CD14-positive monocyte (primary cell): ENCODE data around the gene IGF2R. TPM values are rescaled to one million over a fixed set of nuclear protein-coding genes. Genes with fewer than 3 reads are reported as not detected.

Source experiments
- DNase-seq, 3 donors: peaks; one replicate each; pipeline ENCODE4 v3.0.0-alpha.2; 2011 to 2022
- H2AFZ ChIP-seq: 2 replicates; pipeline ENCODE4 v1.6.0; 2012; ENCODE audit warnings: mild to moderate bottlenecking, low read depth, low read length, inconsistent platforms; ENCODE audit not compliant: insufficient read depth, poor library complexity, severe bottlenecking
- H3K27ac ChIP-seq, 2 donors: 1 replicate in 1 of 2; 2 replicates in 1 of 2; pipeline ENCODE4 v1.5.1; 2012 to 2013; ENCODE audit warnings: low read length in 2 of 2, control low read depth in 1 of 2, inconsistent platforms in 1 of 2, low read depth in 1 of 2, mild to moderate bottlenecking in 1 of 2
- H3K27me3 ChIP-seq, 2 donors: one replicate each; pipeline versions ENCODE4 v1.6.0 to v1.6.1; 2011 to 2013; ENCODE audit warnings: low read length in 2 of 2; ENCODE audit not compliant: control insufficient read depth in 2 of 2, insufficient read depth in 2 of 2
- H3K36me3 ChIP-seq, 2 donors: replicated peaks in 1 of 2; 1 replicate in 1 of 2; 2 replicates in 1 of 2; pipeline versions ENCODE4 v1.5.1 to v1.6.1; 2012 to 2013; ENCODE audit warnings: low read length in 2 of 2, control low read depth in 1 of 2, inconsistent platforms in 1 of 2, mild to moderate bottlenecking in 1 of 2; ENCODE audit not compliant: insufficient read depth in 2 of 2, control insufficient read depth in 1 of 2
- H3K4me1 ChIP-seq, 2 donors: 1 replicate in 1 of 2; 2 replicates in 1 of 2; pipeline versions ENCODE4 v1.5.1 to v1.6.1; 2012 to 2013; ENCODE audit warnings: low read length in 2 of 2, control low read depth in 1 of 2, inconsistent platforms in 1 of 2, mild to moderate bottlenecking in 1 of 2, moderate library complexity in 1 of 2; ENCODE audit not compliant: insufficient read depth in 2 of 2, control insufficient read depth in 1 of 2
- H3K4me2 ChIP-seq: replicated peaks from 2 replicates; pipeline ENCODE3; 2012; ENCODE audit warnings: low read length, moderate library complexity, mild to moderate bottlenecking; ENCODE audit not compliant: poor library complexity, severe bottlenecking; ENCODE audit errors: extremely low read depth
- H3K4me3 ChIP-seq, 3 experiments: fragments of 200-600 bp in 1 of 3; sonication (generic) in 1 of 3; replicated peaks in 1 of 3; 1 replicate in 2 of 3; 2 replicates in 1 of 3; pipeline ENCODE4 v1.5.1; 2011 to 2013; ENCODE audit warnings: low read length in 3 of 3, mild to moderate bottlenecking in 3 of 3, control low read depth in 2 of 3, low read depth in 2 of 3, inconsistent platforms in 1 of 3, moderate library complexity in 1 of 3
- H3K79me2 ChIP-seq: 2 replicates; pipeline ENCODE4 v1.6.0; 2012; ENCODE audit warnings: mild to moderate bottlenecking, control low read depth, inconsistent platforms, low read length, moderate library complexity; ENCODE audit not compliant: insufficient read depth
- H3K9ac ChIP-seq: 2 replicates; pipeline ENCODE4 v1.6.0; 2017; ENCODE audit warnings: low read length, mild to moderate bottlenecking; ENCODE audit not compliant: insufficient read depth, poor library complexity, severe bottlenecking
- H3K9me3 ChIP-seq, 2 donors: replicated peaks in 1 of 2; 1 replicate in 1 of 2; 2 replicates in 1 of 2; pipeline versions ENCODE4 v1.5.1 to v1.6.1; 2012 to 2013; ENCODE audit warnings: low read length in 2 of 2, control low read depth in 1 of 2; ENCODE audit not compliant: control insufficient read depth in 1 of 2, insufficient read depth in 1 of 2
- H4K20me1 ChIP-seq: 2 replicates; pipeline ENCODE4 v1.6.0; 2012; ENCODE audit warnings: mild to moderate bottlenecking, low read length, control low read depth, moderate library complexity; ENCODE audit not compliant: insufficient read depth
- H3K27ac Mint-ChIP-seq, 7 donors: one replicate each; pipeline ENCODE4 v1.8.0; 2020; ENCODE audit warnings: mild to moderate bottlenecking in 7 of 7, mixed read lengths in 7 of 7, moderate library complexity in 6 of 7, inconsistent platforms in 2 of 7
- H3K27me3 Mint-ChIP-seq, 3 donors: one replicate each; pipeline ENCODE4 v1.8.0; 2021 to 2022; ENCODE audit warnings: low read depth in 3 of 3, mild to moderate bottlenecking in 3 of 3, mixed read lengths in 3 of 3, moderate library complexity in 3 of 3, inconsistent platforms in 1 of 3
- H3K36me3 Mint-ChIP-seq, 2 donors: one replicate each; pipeline ENCODE4 v1.8.0; 2020; ENCODE audit warnings: mixed read lengths in 2 of 2, inconsistent platforms in 1 of 2, mild to moderate bottlenecking in 1 of 2
- H3K4me1 Mint-ChIP-seq: one replicate; pipeline ENCODE4 v1.8.0; 2020; ENCODE audit warnings: mild to moderate bottlenecking, mixed read lengths
- H3K4me3 Mint-ChIP-seq, 2 donors: one replicate each; pipeline ENCODE4 v1.8.0; 2020; ENCODE audit warnings: mild to moderate bottlenecking in 2 of 2, mixed read lengths in 2 of 2, moderate library complexity in 1 of 2
- H3K9me3 Mint-ChIP-seq, 7 donors: one replicate each; pipeline ENCODE4 v1.8.0; 2020 to 2022; ENCODE audit warnings: mixed read lengths in 7 of 7, mild to moderate bottlenecking in 6 of 7, moderate library complexity in 6 of 7, inconsistent platforms in 2 of 7
- WGBS: methylation state at CpG from one replicate; pipeline ENCODE4 v1.1.5; 2013; ENCODE audit warnings: missing lambda C conversion rate; ENCODE audit not compliant: insufficient coverage; 5-methylcytosine and 5-hydroxymethylcytosine counted together
- intact Hi-C, 2 donors: fragments of 100-400 bp; cut with micrococcal nuclease; formaldehyde crosslinking; loops; one replicate each; pipeline versions ENCODE4 v1.15.0 to v1.15.1; 2023
- polyA plus RNA-seq, 3 donors: library from polyadenylated mRNA; depleted of rRNA in 1 of 3; unstranded in 2 of 3; stranded (reverse) in 1 of 3; fragments of 300-500 nt in 2 of 3; fragments of >200 nt in 1 of 3; fragmentation: Illumina TruSeq in 2 of 3; gene quantifications; 1 replicate in 2 of 3; 2 replicates in 1 of 3; pipeline ENCODE4 v1.2.3, GENCODE V29; 2012 to 2021
- TF ChIP-seq, protein P1 (sequence below): fragments of 200-600 bp; IDR thresholded peaks from one replicate; pipeline ENCODE4 v1.8.0; 2022; ENCODE audit warnings: antibody characterized with exemption, mild to moderate bottlenecking

The IGF2R gene
- polyA plus RNA-seq, 3 donors, result 6.9 to 44.8 (median 8.2) TPM

DNA sequence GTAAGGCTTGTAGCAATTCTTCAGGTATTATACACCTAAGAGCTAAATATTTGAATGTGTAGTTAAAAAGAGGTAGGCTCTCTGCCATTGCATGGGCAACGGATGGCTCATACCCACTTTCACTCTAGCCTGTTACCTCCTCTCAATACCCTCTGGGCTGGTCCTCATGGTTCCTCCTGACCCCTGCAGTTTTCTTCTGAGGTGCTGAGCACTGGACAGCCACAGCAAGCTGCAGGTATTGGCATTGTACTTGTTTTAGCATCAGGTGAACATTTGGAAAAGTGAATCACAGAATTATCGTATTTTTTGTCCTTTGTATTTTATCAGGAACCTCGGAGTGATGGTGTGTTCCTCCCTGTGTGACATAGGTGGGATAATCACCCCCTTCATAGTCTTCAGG lies 185.6 kb downstream of the IGF2R start:
- Histone ChIP-seq H3K4me1 (no peaks in the 10 kb centered on the region), H3K9ac (no peak overlapping the region), H3K36me3 (no peaks in the 10 kb centered on the region), H3K27ac (no peak overlapping the region), H4K20me1 (no peaks in the 10 kb centered on the region), H2AFZ (no peak overlapping the region), H3K27me3 (peaks cover 0 to 1% of the 10 kb centered on the region in 2 donors), H3K9me3 (no peaks in the 10 kb centered on the region), H3K4me2 (no peak overlapping the region), H3K79me2 (no peaks in the 10 kb centered on the region), H3K4me3 (no peak overlapping the region)
- TF ChIP-seq, protein P1, sequence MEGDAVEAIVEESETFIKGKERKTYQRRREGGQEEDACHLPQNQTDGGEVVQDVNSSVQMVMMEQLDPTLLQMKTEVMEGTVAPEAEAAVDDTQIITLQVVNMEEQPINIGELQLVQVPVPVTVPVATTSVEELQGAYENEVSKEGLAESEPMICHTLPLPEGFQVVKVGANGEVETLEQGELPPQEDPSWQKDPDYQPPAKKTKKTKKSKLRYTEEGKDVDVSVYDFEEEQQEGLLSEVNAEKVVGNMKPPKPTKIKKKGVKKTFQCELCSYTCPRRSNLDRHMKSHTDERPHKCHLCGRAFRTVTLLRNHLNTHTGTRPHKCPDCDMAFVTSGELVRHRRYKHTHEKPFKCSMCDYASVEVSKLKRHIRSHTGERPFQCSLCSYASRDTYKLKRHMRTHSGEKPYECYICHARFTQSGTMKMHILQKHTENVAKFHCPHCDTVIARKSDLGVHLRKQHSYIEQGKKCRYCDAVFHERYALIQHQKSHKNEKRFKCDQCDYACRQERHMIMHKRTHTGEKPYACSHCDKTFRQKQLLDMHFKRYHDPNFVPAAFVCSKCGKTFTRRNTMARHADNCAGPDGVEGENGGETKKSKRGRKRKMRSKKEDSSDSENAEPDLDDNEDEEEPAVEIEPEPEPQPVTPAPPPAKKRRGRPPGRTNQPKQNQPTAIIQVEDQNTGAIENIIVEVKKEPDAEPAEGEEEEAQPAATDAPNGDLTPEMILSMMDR, result no peak
- no CpG with 5 or more reads among the region's 3 CpGs for WGBS
- H3K4me3 Mint-ChIP-seq, result no peak overlapping the region
- H3K9me3 Mint-ChIP-seq, result peaks cover 0 to 3% (median 2%) of the 10 kb centered on the region in 7 donors
- no peaks in the 10 kb centered on the region for H3K36me3 Mint-ChIP-seq
- no peak overlapping the region for H3K27ac Mint-ChIP-seq
- intact Hi-C loops, result no loop called here
- no peaks in the 10 kb centered on the region for H3K4me1 Mint-ChIP-seq
- no peak for DNase-seq
- H3K27me3 Mint-ChIP-seq, result peaks cover 1 to 6% (median 4%) of the 10 kb centered on the region in 3 donors

DNA sequence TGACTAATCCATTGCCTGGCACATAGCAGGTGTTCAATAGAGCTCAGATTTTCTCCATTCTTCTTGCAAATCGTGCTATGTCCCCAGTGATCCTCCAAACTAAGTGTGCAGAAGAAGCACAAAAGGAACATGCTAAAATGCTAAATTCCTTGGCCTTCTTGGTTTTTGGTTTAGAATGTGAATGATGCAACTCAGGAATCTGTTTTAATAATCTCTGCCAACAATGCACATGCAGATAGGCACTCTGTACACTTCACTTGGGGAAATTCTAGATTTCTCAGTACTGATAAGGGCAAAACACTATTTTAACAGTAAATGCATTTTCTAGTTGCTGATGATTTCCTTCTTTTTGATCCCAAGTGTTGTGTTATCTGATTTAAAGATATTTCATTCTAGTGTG lies 188.0 kb downstream of the IGF2R start:
- Mint-ChIP-seq H3K27ac (no peak overlapping the region), H3K27me3 (peaks cover 5 to 6% (median 6%) of the 10 kb centered on the region in 3 donors), H3K4me3 (no peak overlapping the region), H3K36me3 (no peaks in the 10 kb centered on the region), H3K4me1 (no peaks in the 10 kb centered on the region), H3K9me3 (peaks cover 0 to 3% (median under 1%) of the 10 kb centered on the region in 7 donors)
- Histone ChIP-seq H3K27me3 (no peaks in the 10 kb centered on the region), H3K36me3 (no peaks in the 10 kb centered on the region), H3K9ac (no peak overlapping the region), H3K9me3 (no peaks in the 10 kb centered on the region), H3K79me2 (no peaks in the 10 kb centered on the region), H4K20me1 (no peaks in the 10 kb centered on the region), H3K4me1 (no peaks in the 10 kb centered on the region), H3K27ac (no peak overlapping the region), H3K4me2 (no peak overlapping the region), H2AFZ (no peak overlapping the region), H3K4me3 (no peak overlapping the region)
- no CpG with 5 or more reads among the region's 1 CpG for WGBS
- intact Hi-C loops, result no loop called here
- TF ChIP-seq, protein P1, result no peak
- no peak for DNase-seq
